ENCODE measurements around the gene PRRT3.

DNA sequence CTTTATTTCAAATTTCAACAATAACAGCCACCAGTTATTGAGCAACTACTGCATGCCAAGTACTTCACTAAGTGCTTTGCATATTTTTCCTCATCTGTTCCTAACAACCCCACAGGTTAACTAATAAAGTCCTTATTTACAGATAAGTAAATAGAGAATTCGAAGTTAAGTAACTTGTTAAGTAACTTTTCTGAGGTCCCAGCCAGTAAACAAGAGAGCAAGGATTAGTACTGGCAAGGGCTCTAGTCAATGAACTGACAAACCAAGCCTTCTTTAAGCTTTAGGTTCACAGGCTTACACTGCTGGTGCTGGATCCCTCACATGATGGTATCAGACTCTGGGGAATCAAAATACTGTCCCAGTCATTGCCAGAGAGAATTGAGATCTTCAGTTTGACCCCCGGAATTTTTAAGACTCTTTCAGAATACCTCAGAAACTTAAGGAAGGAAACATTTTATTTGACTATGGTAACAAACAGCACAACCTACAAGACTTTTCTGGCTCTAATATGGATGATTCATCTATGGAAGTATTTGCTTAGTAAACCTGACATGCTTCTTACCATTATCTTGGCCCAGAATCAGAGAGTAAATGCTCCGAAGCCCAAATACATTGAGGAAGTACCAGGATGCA is 17.9 kb upstream of the PRRT3 start:
- TF ChIP-seq, protein P1, sequence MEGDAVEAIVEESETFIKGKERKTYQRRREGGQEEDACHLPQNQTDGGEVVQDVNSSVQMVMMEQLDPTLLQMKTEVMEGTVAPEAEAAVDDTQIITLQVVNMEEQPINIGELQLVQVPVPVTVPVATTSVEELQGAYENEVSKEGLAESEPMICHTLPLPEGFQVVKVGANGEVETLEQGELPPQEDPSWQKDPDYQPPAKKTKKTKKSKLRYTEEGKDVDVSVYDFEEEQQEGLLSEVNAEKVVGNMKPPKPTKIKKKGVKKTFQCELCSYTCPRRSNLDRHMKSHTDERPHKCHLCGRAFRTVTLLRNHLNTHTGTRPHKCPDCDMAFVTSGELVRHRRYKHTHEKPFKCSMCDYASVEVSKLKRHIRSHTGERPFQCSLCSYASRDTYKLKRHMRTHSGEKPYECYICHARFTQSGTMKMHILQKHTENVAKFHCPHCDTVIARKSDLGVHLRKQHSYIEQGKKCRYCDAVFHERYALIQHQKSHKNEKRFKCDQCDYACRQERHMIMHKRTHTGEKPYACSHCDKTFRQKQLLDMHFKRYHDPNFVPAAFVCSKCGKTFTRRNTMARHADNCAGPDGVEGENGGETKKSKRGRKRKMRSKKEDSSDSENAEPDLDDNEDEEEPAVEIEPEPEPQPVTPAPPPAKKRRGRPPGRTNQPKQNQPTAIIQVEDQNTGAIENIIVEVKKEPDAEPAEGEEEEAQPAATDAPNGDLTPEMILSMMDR (conservative IDR thresholded peaks at IDR 0.05; ENCODE audit: low read depth, low read length) = no peak
- TF ChIP-seq CEBPB (IDR thresholded peaks at IDR 0.05; ENCODE audit: low read depth, low read length) (peak; percentile 80), POLR2A (IDR thresholded peaks at IDR 0.05; ENCODE audit: low read depth, low read length) (no peak), MXI1 (IDR thresholded peaks at IDR 0.05; ENCODE audit: borderline replicate concordance, low read depth, low read length) (no peak), RFX5 (IDR thresholded peaks at IDR 0.05; ENCODE audit: low read depth, low read length) (no peak), BHLHE40 (IDR thresholded peaks at IDR 0.05; ENCODE audit: low read depth, low read length) (no peak), RCOR1 (IDR thresholded peaks at IDR 0.05; ENCODE audit: insufficient replicate concordance, low read length) (no peak)
